ENCODE data around the gene SPON2. TPM values are rescaled to one million over a fixed set of nuclear protein-coding genes. Genes with fewer than 3 reads are reported as not detected.

The SPON2 gene
- total RNA-seq, 1 experiment from 2014 or later: 1.8 TPM

DNA sequence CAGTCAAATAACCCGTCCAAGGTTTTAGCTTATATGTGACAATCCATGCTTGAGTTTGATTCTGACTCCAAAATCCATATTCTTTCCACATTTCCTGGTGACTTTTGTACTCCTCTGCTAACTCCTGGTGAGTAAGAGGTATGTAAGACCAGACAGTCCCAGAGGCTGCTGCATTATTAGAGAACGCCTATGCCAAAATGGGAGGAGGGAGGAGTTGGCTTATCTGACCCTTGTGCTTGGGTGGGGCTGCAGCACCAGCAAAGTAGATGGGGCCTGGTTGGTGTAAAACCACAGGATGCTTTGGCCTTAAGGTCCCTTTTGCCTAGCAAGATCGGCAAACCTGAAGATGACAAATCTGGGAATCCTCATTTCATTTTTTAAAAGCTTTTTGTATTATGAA, 49.9 kb downstream of the SPON2 start:
- no peak for DNase-seq (ENCODE audit: low read depth, low spot score)
- CTCF ChIA-PET: no interaction called here
- no peaks in the 10 kb centered on the region for H3K9me3 ChIP-seq (ENCODE audit: control insufficient read depth, insufficient read depth, low read depth, low read length)
- in situ Hi-C loops (cut with HindIII; ENCODE audit: low pct_unique_long_range_greater_than_20kb, low sequenced_read_pairs) (no loop called here), intact Hi-C loops (cut with micrococcal nuclease; ENCODE audit: unreplicated experiment) (no loop called here)
- no peak for TF ChIP-seq POLR2AphosphoS5 (IDR thresholded peaks at IDR 0.05; ENCODE audit: low read depth, low read length)
- TF ChIP-seq, protein P1, sequence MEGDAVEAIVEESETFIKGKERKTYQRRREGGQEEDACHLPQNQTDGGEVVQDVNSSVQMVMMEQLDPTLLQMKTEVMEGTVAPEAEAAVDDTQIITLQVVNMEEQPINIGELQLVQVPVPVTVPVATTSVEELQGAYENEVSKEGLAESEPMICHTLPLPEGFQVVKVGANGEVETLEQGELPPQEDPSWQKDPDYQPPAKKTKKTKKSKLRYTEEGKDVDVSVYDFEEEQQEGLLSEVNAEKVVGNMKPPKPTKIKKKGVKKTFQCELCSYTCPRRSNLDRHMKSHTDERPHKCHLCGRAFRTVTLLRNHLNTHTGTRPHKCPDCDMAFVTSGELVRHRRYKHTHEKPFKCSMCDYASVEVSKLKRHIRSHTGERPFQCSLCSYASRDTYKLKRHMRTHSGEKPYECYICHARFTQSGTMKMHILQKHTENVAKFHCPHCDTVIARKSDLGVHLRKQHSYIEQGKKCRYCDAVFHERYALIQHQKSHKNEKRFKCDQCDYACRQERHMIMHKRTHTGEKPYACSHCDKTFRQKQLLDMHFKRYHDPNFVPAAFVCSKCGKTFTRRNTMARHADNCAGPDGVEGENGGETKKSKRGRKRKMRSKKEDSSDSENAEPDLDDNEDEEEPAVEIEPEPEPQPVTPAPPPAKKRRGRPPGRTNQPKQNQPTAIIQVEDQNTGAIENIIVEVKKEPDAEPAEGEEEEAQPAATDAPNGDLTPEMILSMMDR (IDR thresholded peaks at IDR 0.05): no peak
- no peak for TF ChIP-seq TCF7L2 (IDR thresholded peaks at IDR 0.05; ENCODE audit: low read depth, low read length)
- TF ChIP-seq SIN3A (IDR thresholded peaks at IDR 0.05; ENCODE audit: borderline replicate concordance, insufficient read depth, low read depth, low read length): no peak
- TF ChIP-seq, protein P2, sequence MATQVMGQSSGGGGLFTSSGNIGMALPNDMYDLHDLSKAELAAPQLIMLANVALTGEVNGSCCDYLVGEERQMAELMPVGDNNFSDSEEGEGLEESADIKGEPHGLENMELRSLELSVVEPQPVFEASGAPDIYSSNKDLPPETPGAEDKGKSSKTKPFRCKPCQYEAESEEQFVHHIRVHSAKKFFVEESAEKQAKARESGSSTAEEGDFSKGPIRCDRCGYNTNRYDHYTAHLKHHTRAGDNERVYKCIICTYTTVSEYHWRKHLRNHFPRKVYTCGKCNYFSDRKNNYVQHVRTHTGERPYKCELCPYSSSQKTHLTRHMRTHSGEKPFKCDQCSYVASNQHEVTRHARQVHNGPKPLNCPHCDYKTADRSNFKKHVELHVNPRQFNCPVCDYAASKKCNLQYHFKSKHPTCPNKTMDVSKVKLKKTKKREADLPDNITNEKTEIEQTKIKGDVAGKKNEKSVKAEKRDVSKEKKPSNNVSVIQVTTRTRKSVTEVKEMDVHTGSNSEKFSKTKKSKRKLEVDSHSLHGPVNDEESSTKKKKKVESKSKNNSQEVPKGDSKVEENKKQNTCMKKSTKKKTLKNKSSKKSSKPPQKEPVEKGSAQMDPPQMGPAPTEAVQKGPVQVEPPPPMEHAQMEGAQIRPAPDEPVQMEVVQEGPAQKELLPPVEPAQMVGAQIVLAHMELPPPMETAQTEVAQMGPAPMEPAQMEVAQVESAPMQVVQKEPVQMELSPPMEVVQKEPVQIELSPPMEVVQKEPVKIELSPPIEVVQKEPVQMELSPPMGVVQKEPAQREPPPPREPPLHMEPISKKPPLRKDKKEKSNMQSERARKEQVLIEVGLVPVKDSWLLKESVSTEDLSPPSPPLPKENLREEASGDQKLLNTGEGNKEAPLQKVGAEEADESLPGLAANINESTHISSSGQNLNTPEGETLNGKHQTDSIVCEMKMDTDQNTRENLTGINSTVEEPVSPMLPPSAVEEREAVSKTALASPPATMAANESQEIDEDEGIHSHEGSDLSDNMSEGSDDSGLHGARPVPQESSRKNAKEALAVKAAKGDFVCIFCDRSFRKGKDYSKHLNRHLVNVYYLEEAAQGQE (IDR thresholded peaks at IDR 0.05; ENCODE audit: insufficient read depth in 1 of 2, low read depth in 2 of 2, low read length in 1 of 2): no peak
- BruUV-seq (replicated peaks): no TSS peak
- H3K4me3 ChIP-seq (ENCODE audit: low read depth in 2 of 2, low read length in 2 of 2): no peak overlapping the region
- H3K27ac ChIP-seq (ENCODE audit: low read length): no peak overlapping the region
- no peaks in the 10 kb centered on the region for H3K4me1 ChIP-seq (ENCODE audit: control insufficient read depth, insufficient read depth, low read length)
- ATAC-seq: no peak
- POLR2A ChIA-PET: no interaction called here
- no peaks in the 10 kb centered on the region for H3K27me3 ChIP-seq (ENCODE audit: control insufficient read depth, insufficient read depth, low read length)
- no peaks in the 10 kb centered on the region for H3K36me3 ChIP-seq (ENCODE audit: control insufficient read depth, insufficient read depth, low read length)

Other genes with a start within 250 kb of the SPON2 start
- gene GAK, start 240.3 kb downstream of the SPON2 start, total RNA-seq (2021; ENCODE audit: unreplicated experiment): 86.6 TPM
- 21.8 TPM for gene TMEM175, start 240.1 kb downstream of the SPON2 start, total RNA-seq (2021; ENCODE audit: unreplicated experiment)
- 12.2 TPM for gene DGKQ, start 199.0 kb downstream of the SPON2 start, total RNA-seq (2021; ENCODE audit: unreplicated experiment)
- gene IDUA, start 185.5 kb downstream of the SPON2 start, total RNA-seq (2021; ENCODE audit: unreplicated experiment): 30.6 TPM
- gene SLC26A1, start 179.2 kb downstream of the SPON2 start, total RNA-seq (2021; ENCODE audit: unreplicated experiment): 1.8 TPM
- 43.1 TPM for gene FGFRL1, start 161.0 kb downstream of the SPON2 start, total RNA-seq (2021; ENCODE audit: unreplicated experiment)
- not detected for gene RNF212, start 59.0 kb downstream of the SPON2 start, total RNA-seq (2021; ENCODE audit: unreplicated experiment)
- gene CTBP1, start 76.5 kb upstream of the SPON2 start, total RNA-seq (2021; ENCODE audit: unreplicated experiment): 157 TPM
- gene MAEA, start 117.3 kb upstream of the SPON2 start, total RNA-seq (2021; ENCODE audit: unreplicated experiment): 62.3 TPM
- 23.4 TPM for gene UVSSA, start 174.6 kb upstream of the SPON2 start, total RNA-seq (2021; ENCODE audit: unreplicated experiment)
- gene NKX1-1, start 233.9 kb upstream of the SPON2 start, total RNA-seq (2021; ENCODE audit: unreplicated experiment): not detected

All from Panc1 (cell line).